GM15510 (cell line): Measurements from ENCODE around the gene SECTM1.
A peak's percentile ranks its signal among the peaks of the same experiment; 100 is the strongest.

ENCODE experiments used
- POLR2A ChIP-seq: IDR thresholded peaks from 3 replicates; pipeline ENCODE4 v1.6.1; 2011; ENCODE audit warnings: borderline replicate concordance; ENCODE audit not compliant: insufficient read length; ENCODE audit errors: extremely low read depth

SECTM1 gene

GRCh38 chr17:82294064-82294773, 39.3 kb downstream of the SECTM1 start:
- no peak for TF ChIP-seq POLR2A

- TF ChIP-seq POLR2A, result peak; percentile 89
Observed at GRCh38 chr17:82292251-82293154, 41.1 kb downstream of the SECTM1 start.

- no peak for TF ChIP-seq POLR2A
Observed at GRCh38 chr17:82291582-82292250, 41.9 kb downstream of the SECTM1 start.

- TF ChIP-seq POLR2A, result no peak
Observed at GRCh38 chr17:82287868-82288801, 45.4 kb downstream of the SECTM1 start.

GRCh38 chr17:82287013-82287867, 46.3 kb downstream of the SECTM1 start:
- no peak for TF ChIP-seq POLR2A

- no peak for TF ChIP-seq POLR2A
Observed at GRCh38 chr17:82285141-82285540, 48.4 kb downstream of the SECTM1 start.

GRCh38 chr17:82283208-82283749, 50.3 kb downstream of the SECTM1 start:
- TF ChIP-seq POLR2A, result no peak

GRCh38 chr17:82282239-82283207, 51.0 kb downstream of the SECTM1 start:
- TF ChIP-seq POLR2A, result no peak

GRCh38 chr17:82281502-82282238, 51.9 kb downstream of the SECTM1 start:
- TF ChIP-seq POLR2A, result no peak

- TF ChIP-seq POLR2A, result no peak
Observed at GRCh38 chr17:82281076-82281475, 52.5 kb downstream of the SECTM1 start.

GRCh38 chr17:82280537-82280936, 53.0 kb downstream of the SECTM1 start:
- no peak for TF ChIP-seq POLR2A
